PC-3 (cell line): ENCODE measurements around the gene TUSC2. TPM values are rescaled to one million over a fixed set of nuclear protein-coding genes. Genes with fewer than 3 reads are reported as not detected.

Source experiments
- ATAC-seq: fragments of 200-7000 bp; cut with Tn5 transposase; 2 replicates; pipeline ENCODE4 v1.9.1; 2020; ENCODE audit warnings: mild to moderate bottlenecking, moderate library complexity
- BruUV-seq: library from RNA; stranded (reverse); fragments of 400-500 nt; replicated peaks from 2 replicates; lab custom pipeline; 2021; lab: Mats Ljungman, UMichigan
- CTCF ChIA-PET: fragments of 300-600 bp; sonication (Branson Sonifier 250); formaldehyde crosslinking; loops from one replicate; lab custom pipeline; 2022; ENCODE audit warnings: antibody characterized with exemption; lab: Charles Lee
- POLR2A ChIA-PET: fragments of 300-600 bp; sonication (Branson Sonifier 250); formaldehyde crosslinking; loops from one replicate; lab custom pipeline; 2022; ENCODE audit warnings: antibody characterized with exemption; ENCODE audit not compliant: unreplicated experiment; lab: Charles Lee
- DNase-seq: peaks from one replicate; pipeline ENCODE4 v3.0.0-alpha.2; 2015
- H2AFZ ChIP-seq: fragments of 300-600 bp; sonication (generic); 2 replicates; pipeline ENCODE4 v1.6.0; 2016; ENCODE audit warnings: antibody characterized with exemption, low read length
- H3F3A ChIP-seq: fragments of 300-600 bp; sonication (generic); one replicate; pipeline ENCODE4 v1.6.0; 2017; ENCODE audit warnings: antibody characterized with exemption, low read length, control low read depth, mild to moderate bottlenecking; ENCODE audit not compliant: unreplicated experiment
- H3K27ac ChIP-seq: fragments of 300-600 bp; sonication (generic); 2 replicates; pipeline ENCODE4 v1.5.1; 2016; ENCODE audit warnings: mild to moderate bottlenecking, low read length
- H3K27me3 ChIP-seq: fragments of 300-600 bp; sonication (generic); 2 replicates; pipeline ENCODE4 v1.6.1; 2016; ENCODE audit warnings: low read length, mixed read lengths
- H3K36me3 ChIP-seq: fragments of 300-600 bp; sonication (generic); 2 replicates; pipeline ENCODE4 v1.6.1; 2016; ENCODE audit warnings: low read depth, mixed run types, low read length, mixed read lengths
- H3K4me1 ChIP-seq: fragments of 300-600 bp; sonication (generic); 2 replicates; pipeline ENCODE4 v1.5.1; 2016; ENCODE audit warnings: low read length; ENCODE audit not compliant: insufficient read depth
- H3K4me2 ChIP-seq: fragments of 300-600 bp; sonication (generic); 2 replicates; pipeline ENCODE4 v1.6.0; 2016; ENCODE audit warnings: low read length
- H3K4me3 ChIP-seq: fragments of 300-600 bp; sonication (generic); 2 replicates; pipeline ENCODE4 v1.5.1; 2016; ENCODE audit warnings: mild to moderate bottlenecking, low read length, mixed read lengths
- H3K79me2 ChIP-seq: fragments of 300-600 bp; sonication (generic); 2 replicates; pipeline ENCODE4 v1.6.1; 2017; ENCODE audit warnings: low read length, mixed read lengths
- H3K9ac ChIP-seq: fragments of 300-600 bp; sonication (generic); 2 replicates; pipeline ENCODE4 v1.6.0; 2016; ENCODE audit warnings: mild to moderate bottlenecking, low read length
- H3K9me2 ChIP-seq: fragments of 300-600 bp; sonication (generic); replicated peaks from 2 replicates; pipeline ENCODE4 v1.6.1; 2016; ENCODE audit warnings: mixed run types, low read length, mixed read lengths
- H3K9me3 ChIP-seq: fragments of 300-600 bp; sonication (generic); 2 replicates; pipeline ENCODE4 v1.6.1; 2016; ENCODE audit warnings: low read length, mixed read lengths
- H4K20me1 ChIP-seq: fragments of 300-600 bp; sonication (generic); 2 replicates; pipeline ENCODE4 v1.6.1; 2016; ENCODE audit warnings: low read length, mixed read lengths
- EZH2 ChIP-seq: fragments of 300-600 bp; sonication (generic); IDR thresholded peaks from one replicate; pipeline ENCODE4 v1.6.1; 2017; ENCODE audit warnings: antibody characterized with exemption, mild to moderate bottlenecking, low read length; ENCODE audit not compliant: unreplicated experiment
- EZH2phosphoT487 ChIP-seq: fragments of 300-600 bp; sonication (generic); IDR thresholded peaks from 2 replicates; pipeline ENCODE4 v1.6.1; 2018; ENCODE audit warnings: mild to moderate bottlenecking, antibody characterized with exemption, low read length, borderline replicate concordance
- intact Hi-C: fragments of 100-400 bp; cut with micrococcal nuclease; formaldehyde crosslinking; loops from 2 replicates; pipeline ENCODE4 v1.9.0; 2023
- total RNA-seq: library from RNA; depleted of rRNA; stranded (reverse); fragments of >200 nt; gene quantifications from 2 replicates; pipeline ENCODE4 v1.2.3, GENCODE V29; 2014
- TF ChIP-seq, protein P1 (sequence below): fragments of 300-600 bp; sonication (generic); conservative IDR thresholded peaks from 2 replicates; pipeline ENCODE4 v1.5.1; 2017; ENCODE audit warnings: antibody characterized with exemption, low read depth, mild to moderate bottlenecking, low read length

The TUSC2 gene
- total RNA-seq, 1 experiment from 2014 or later, result 143 TPM

DNA sequence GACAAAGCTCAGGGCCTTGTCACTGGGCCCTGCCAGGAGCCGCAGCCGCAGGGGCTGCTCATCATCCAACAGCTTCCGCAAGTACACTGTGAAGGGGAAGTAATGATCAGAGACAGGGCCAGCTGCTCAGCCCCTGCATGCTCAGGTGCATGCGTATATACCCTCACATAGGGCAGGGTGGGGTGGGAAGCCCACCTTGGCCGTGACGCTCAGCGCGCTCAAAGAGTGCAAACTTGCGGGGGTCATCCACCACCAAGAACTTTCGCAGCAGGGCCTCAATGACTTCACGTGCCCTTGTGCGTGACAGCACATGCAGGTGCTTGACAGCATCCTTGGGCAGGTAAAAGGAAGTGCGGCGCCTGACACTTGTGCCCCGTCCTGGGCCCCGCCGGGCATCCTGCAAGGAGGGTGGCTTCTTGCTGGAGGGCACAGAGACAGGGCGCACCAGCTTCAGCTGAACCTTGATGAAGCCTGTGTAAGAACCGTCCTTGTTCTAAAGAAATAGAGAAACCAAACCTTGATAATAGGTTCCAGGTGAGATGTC is 3.4 kb upstream of the TUSC2 start:
- no peak overlapping the region for H3K4me3 ChIP-seq
- POLR2A ChIA-PET, result no interaction called here
- no peak for DNase-seq
- H3K27ac ChIP-seq, result no peak overlapping the region
- ATAC-seq, result no peak
- no peaks in the 10 kb centered on the region for H3K27me3 ChIP-seq
- H4K20me1 ChIP-seq, result peaks cover 13% of the 10 kb centered on the region; the same call in 1 of the 2 replicates
- CTCF ChIA-PET, result no interaction called here
- TF ChIP-seq, protein P1, sequence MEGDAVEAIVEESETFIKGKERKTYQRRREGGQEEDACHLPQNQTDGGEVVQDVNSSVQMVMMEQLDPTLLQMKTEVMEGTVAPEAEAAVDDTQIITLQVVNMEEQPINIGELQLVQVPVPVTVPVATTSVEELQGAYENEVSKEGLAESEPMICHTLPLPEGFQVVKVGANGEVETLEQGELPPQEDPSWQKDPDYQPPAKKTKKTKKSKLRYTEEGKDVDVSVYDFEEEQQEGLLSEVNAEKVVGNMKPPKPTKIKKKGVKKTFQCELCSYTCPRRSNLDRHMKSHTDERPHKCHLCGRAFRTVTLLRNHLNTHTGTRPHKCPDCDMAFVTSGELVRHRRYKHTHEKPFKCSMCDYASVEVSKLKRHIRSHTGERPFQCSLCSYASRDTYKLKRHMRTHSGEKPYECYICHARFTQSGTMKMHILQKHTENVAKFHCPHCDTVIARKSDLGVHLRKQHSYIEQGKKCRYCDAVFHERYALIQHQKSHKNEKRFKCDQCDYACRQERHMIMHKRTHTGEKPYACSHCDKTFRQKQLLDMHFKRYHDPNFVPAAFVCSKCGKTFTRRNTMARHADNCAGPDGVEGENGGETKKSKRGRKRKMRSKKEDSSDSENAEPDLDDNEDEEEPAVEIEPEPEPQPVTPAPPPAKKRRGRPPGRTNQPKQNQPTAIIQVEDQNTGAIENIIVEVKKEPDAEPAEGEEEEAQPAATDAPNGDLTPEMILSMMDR, result no peak
- TF ChIP-seq EZH2 (no peak), EZH2phosphoT487 (no peak)
- H2AFZ ChIP-seq, result no peak overlapping the region
- H3K79me2 ChIP-seq, result peaks cover 61% of the 10 kb centered on the region
- H3K9me2 ChIP-seq, result no peaks in the 10 kb centered on the region
- BruUV-seq, result no TSS peak
- peaks cover 26% of the 10 kb centered on the region; the same call in 1 of the 2 replicates for H3K36me3 ChIP-seq
- no peak overlapping the region for H3K4me2 ChIP-seq
- H3F3A ChIP-seq, result no peaks in the 10 kb centered on the region
- no peaks in the 10 kb centered on the region for H3K9me3 ChIP-seq
- intact Hi-C loops, result no loop called here
- no peak overlapping the region for H3K9ac ChIP-seq
- peaks cover 35% of the 10 kb centered on the region for H3K4me1 ChIP-seq

DNA sequence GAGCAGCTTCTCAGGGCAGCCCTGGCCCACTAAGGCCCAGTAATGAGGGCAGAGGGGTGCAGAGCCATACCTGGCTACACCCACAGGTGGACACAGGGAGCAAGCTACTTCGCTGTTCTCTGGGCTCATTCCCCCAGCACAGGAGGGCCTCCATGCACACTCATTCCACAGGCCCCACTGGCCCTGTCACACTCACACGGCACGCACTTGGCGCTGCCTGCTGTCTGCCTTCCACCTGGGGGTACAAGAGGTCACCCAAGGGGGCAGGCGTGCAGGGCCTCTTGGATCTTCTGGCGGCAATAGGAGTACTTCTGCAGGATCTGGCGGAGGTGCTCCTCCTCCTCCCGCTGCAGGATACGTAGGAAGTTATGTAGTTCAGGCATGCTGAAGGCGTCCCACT is 2.3 kb upstream of the TUSC2 start:
- Histone ChIP-seq H3K27ac (no peak overlapping the region), H3K9me2 (no peaks in the 10 kb centered on the region), H3K4me1 (peaks cover 26% of the 10 kb centered on the region), H3K79me2 (peaks cover 54% of the 10 kb centered on the region), H3K27me3 (no peaks in the 10 kb centered on the region), H3K4me2 (no peak overlapping the region), H3K4me3 (no peak overlapping the region), H2AFZ (no peak overlapping the region), H3K9ac (no peak overlapping the region), H3K36me3 (peaks cover 26% of the 10 kb centered on the region; the same call in 1 of the 2 replicates), H3F3A (no peaks in the 10 kb centered on the region), H4K20me1 (peaks cover 12% of the 10 kb centered on the region; the same call in 1 of the 2 replicates), H3K9me3 (no peaks in the 10 kb centered on the region)
- no peak for ATAC-seq
- intact Hi-C loops, result no loop called here
- no peak for DNase-seq
- POLR2A ChIA-PET, result no interaction called here
- no TSS peak for BruUV-seq
- TF ChIP-seq EZH2phosphoT487 (no peak), EZH2 (no peak)
- TF ChIP-seq, protein P1, result no peak
- CTCF ChIA-PET, result no interaction called here

DNA sequence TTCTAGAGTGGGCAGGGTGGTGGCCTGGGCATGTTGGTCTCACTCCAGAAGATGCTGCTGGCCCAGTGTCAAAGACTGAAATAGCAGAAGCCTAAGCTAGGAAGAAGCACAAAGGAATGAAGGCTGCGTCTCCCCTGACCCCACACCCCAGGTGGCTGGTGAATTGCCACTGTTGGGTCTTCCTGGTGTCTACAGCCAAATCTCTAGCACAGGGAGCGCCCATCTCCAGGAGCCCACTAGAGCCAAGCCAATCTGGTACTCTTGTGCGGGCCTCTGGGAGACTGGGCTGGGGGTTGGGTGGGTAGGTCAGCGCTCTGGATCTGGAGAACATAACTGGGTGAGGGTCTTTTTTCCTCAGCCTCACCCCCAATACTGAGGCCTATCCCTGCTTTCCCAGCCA is 894 bp downstream of the TUSC2 start:
- DNase-seq (no peak), ATAC-seq (no peak)
- Histone ChIP-seq H3K27me3 (no peaks in the 10 kb centered on the region), H3K9me3 (no peaks in the 10 kb centered on the region), H3K4me2 (peak overlapping the region; percentile 78), H3K79me2 (peaks cover 22% of the 10 kb centered on the region), H4K20me1 (no peaks in the 10 kb centered on the region), H3K9ac (peak overlapping the region; percentile 92), H2AFZ (no peak overlapping the region), H3K9me2 (no peaks in the 10 kb centered on the region), H3K36me3 (peaks cover 24% of the 10 kb centered on the region; the same call in 1 of the 2 replicates), H3F3A (no peaks in the 10 kb centered on the region), H3K4me3 (peak overlapping the region; percentile 96), H3K4me1 (peaks cover 10% of the 10 kb centered on the region; the same call in 1 of the 2 replicates), H3K27ac (no peak overlapping the region)
- intact Hi-C loops, result no loop called here
- CTCF ChIA-PET, result interaction anchor here (0.6 to 1.0 kb wide), 3 partner anchors 10 to 973 kb away, joined by 3 to 8 read pairs (median 4); no protein-coding TSS in a partner anchor
- TF ChIP-seq, protein P1, result no peak
- TF ChIP-seq EZH2phosphoT487 (no peak), EZH2 (no peak)
- POLR2A ChIA-PET, result interaction anchor here (1.7 kb wide), 1 partner anchor 10 kb away, joined by 14 read pairs; no protein-coding TSS in a partner anchor
- BruUV-seq, result TSS peak; percentile 30
